ENCODE measurements around the gene DLGAP1. TPM values are rescaled to one million over a fixed set of nuclear protein-coding genes. Genes with fewer than 3 reads are reported as not detected.

Gene DLGAP1
- total and polyA plus RNA-seq, 10 of the 15 experiments (the other 5 are each of a cell fraction or from before 2014, with no cell fraction given), result 0.23 to 27.6 (median 1.9) TPM

- no peak overlapping the region for H3K9ac ChIP-seq (ENCODE audit: control insufficient read depth, insufficient read depth, low read length)
- no peaks in the 10 kb centered on the region for H3K79me2 ChIP-seq (ENCODE audit: control insufficient read depth, insufficient read depth, low read length)
- ChIA-PET SMC1A (ENCODE audit: uncharacterized antibody, unreplicated experiment) (interaction anchor here (0.9 to 1.2 kb wide), 2 partner anchors 26 to 59 kb away, joined by 3 read pairs; no protein-coding TSS in a partner anchor), CTCF (interaction anchor here (0.8 to 1.7 kb wide), 2 partner anchors 11 to 13 kb away, joined by 3 to 8 read pairs; no protein-coding TSS in a partner anchor), RAD21 (ENCODE audit: unreplicated experiment) (interaction anchor here (0.8 kb wide), 1 partner anchor 12 kb away, joined by 4 read pairs; no protein-coding TSS in a partner anchor), POLR2A (interaction anchor here (0.6 kb wide), 1 partner anchor 126 kb away, joined by 3 read pairs; no protein-coding TSS in a partner anchor)
- H3K27ac ChIP-seq (ENCODE audit: control insufficient read depth, insufficient read depth), result no peak overlapping the region
- BruUV-seq (replicated peaks), result no TSS peak
- H3K36me3 ChIP-seq (ENCODE audit: control insufficient read depth in 2 of 2, insufficient read depth in 2 of 2, low read length in 1 of 2), result no peaks in the 10 kb centered on the region
- H4K20me1 ChIP-seq (ENCODE audit: control insufficient read depth, insufficient read depth), result no peaks in the 10 kb centered on the region
- no peak overlapping the region for H2AFZ ChIP-seq (ENCODE audit: control insufficient read depth, low read depth, low read length)
- 54% methylated on average over 5 of the region's 5 CpGs for WGBS (ENCODE audit: insufficient coverage, insufficient replicate concordance, low lambda C conversion rate, missing lambda C conversion rate)
- DNase-seq (ENCODE audit: low read depth, low spot score), result no peak
- no peak for FAIRE-seq
- H3K4me3 ChIP-seq, result no peak overlapping the region
- ATAC-seq, result no peak
- H3K27me3 ChIP-seq (replicated peaks in 1 of 2; ENCODE audit: control insufficient read depth in 2 of 2, insufficient read depth in 2 of 2, low read length in 1 of 2), result no peaks in the 10 kb centered on the region
- no peaks in the 10 kb centered on the region for H3K9me3 ChIP-seq (replicated peaks; ENCODE audit: control insufficient read depth, insufficient read depth, low read length)
- TF ChIP-seq NFYB (IDR thresholded peaks at IDR 0.05; ENCODE audit: insufficient read depth, low read depth, low read length) (no peak), ZNF274 (IDR thresholded peaks at IDR 0.05; ENCODE audit: insufficient read depth, insufficient read length) (no peak), TCF7 (IDR thresholded peaks at IDR 0.05; ENCODE audit: borderline replicate concordance) (no peak), RAD21 (IDR thresholded peaks at IDR 0.05; ENCODE audit: insufficient read depth, low read depth, low read length) (no peak), E2F8 (IDR thresholded peaks at IDR 0.05; ENCODE audit: low read depth, partially characterized antibody) (no peak), CHD1 (IDR thresholded peaks at IDR 0.05; ENCODE audit: low read depth, low read length) (no peak), RUNX3 (IDR thresholded peaks at IDR 0.05; ENCODE audit: low read length) (no peak)
- intact Hi-C loops (cut with micrococcal nuclease; ENCODE audit: unreplicated experiment) (no loop called here), in situ Hi-C loops (cut with MboI) (no loop called here)
- H3K4me2 ChIP-seq (ENCODE audit: control insufficient read depth, insufficient read depth), result no peak overlapping the region
- no peaks in the 10 kb centered on the region for H3K4me1 ChIP-seq (ENCODE audit: control insufficient read depth, insufficient read depth, low read length)
Measured at GRCh38 chr18:3653263-3653850, 801.8 kb downstream of the DLGAP1 start.
